HCT116 (cell line): ENCODE measurements around the gene MRPL9. TPM values are rescaled to one million over a fixed set of nuclear protein-coding genes. Genes with fewer than 3 reads are reported as not detected.

ENCODE experiments used
- ATAC-seq: fragments of 200-7000 bp; cut with Tn5 transposase; 2 replicates; pipeline ENCODE4 v1.9.1; 2020; ENCODE audit warnings: mild to moderate bottlenecking, moderate library complexity
- BruUV-seq: library from RNA; stranded (reverse); fragments of 400-500 nt; replicated peaks from 2 replicates; lab custom pipeline; 2021; lab: Mats Ljungman, UMichigan
- CTCF ChIA-PET: fragments of 300-600 bp; sonication (Branson Sonifier 250); formaldehyde crosslinking; loops from one replicate; lab custom pipeline; 2021; ENCODE audit warnings: antibody characterized with exemption; lab: Charles Lee
- POLR2A ChIA-PET: fragments of 300-600, 350-600 bp; sonication (Branson Sonifier 250); formaldehyde crosslinking; loops from one replicate; lab custom pipeline; 2021; ENCODE audit warnings: antibody characterized with exemption; lab: Charles Lee
- RAD21 ChIA-PET, 2 experiments: fragments of 300-600 bp; sonication (Branson Sonifier 250); formaldehyde crosslinking; loops; one replicate each; lab custom pipeline; 2023; ENCODE audit warnings: low total read pairs in 2 of 2; ENCODE audit not compliant: uncharacterized antibody in 2 of 2, unreplicated experiment in 2 of 2, low non-redundant PET in 1 of 2; lab: Charles Lee
- DNase-seq: peaks from one replicate; pipeline ENCODE4 v3.0.0-alpha.2; 2010; ENCODE audit warnings: low read depth, low spot score
- H2AFZ ChIP-seq: fragments of 200-600 bp; shearing (Covaris generic), sonication (generic); 2 replicates; pipeline ENCODE4 v1.6.1; 2017; ENCODE audit warnings: low read depth, mixed run types, mixed read lengths, antibody characterized with exemption, low read length; ENCODE audit not compliant: poor library complexity, severe bottlenecking
- H3K27ac ChIP-seq: 2 replicates; pipeline ENCODE4 v1.5.1; 2012; ENCODE audit warnings: low read depth, low read length
- H3K27me3 ChIP-seq: fragments of 200-600 bp; sonication (generic); 2 replicates; pipeline ENCODE4 v1.6.1; 2016; ENCODE audit warnings: mixed run types, low read length, mixed read lengths; ENCODE audit not compliant: insufficient read depth
- H3K36me3 ChIP-seq, 2 experiments: fragments of 200-500 bp in 1 of 2; fragments of 200-600 bp in 1 of 2; sonication (Bioruptor generic) in 1 of 2; sonication (generic) in 1 of 2; 2 replicates each; pipeline versions ENCODE4 v1.5.1 to v1.6.1; 2014 to 2016; ENCODE audit warnings: low read length in 2 of 2, inconsistent platforms in 1 of 2, mixed read lengths in 1 of 2, mixed run types in 1 of 2; ENCODE audit not compliant: insufficient read depth in 2 of 2, control insufficient read depth in 1 of 2
- H3K4me1 ChIP-seq, 2 experiments: fragments of 200-600 bp in 1 of 2; sonication (generic) in 1 of 2; 2 replicates each; pipeline versions ENCODE4 v1.5.1 to v1.6.1; 2012 to 2017; ENCODE audit warnings: low read length in 2 of 2, inconsistent platforms in 1 of 2, mild to moderate bottlenecking in 1 of 2, mixed read lengths in 1 of 2, mixed run types in 1 of 2, moderate library complexity in 1 of 2; ENCODE audit not compliant: insufficient read depth in 2 of 2, control insufficient read depth in 1 of 2
- H3K4me2 ChIP-seq: fragments of 200-600 bp; sonication (generic); 2 replicates; pipeline ENCODE4 v1.6.1; 2017; ENCODE audit warnings: mixed run types, low read length, mixed read lengths
- H3K4me3 ChIP-seq, 2 experiments: fragments of 200-600 bp in 1 of 2; sonication (generic) in 1 of 2; replicated peaks in 1 of 2; 2 replicates each; pipeline ENCODE4 v1.5.1; 2011 to 2016; ENCODE audit warnings: low read length in 2 of 2, control low read depth in 1 of 2, low read depth in 1 of 2, mild to moderate bottlenecking in 1 of 2, mixed read lengths in 1 of 2, mixed run types in 1 of 2
- H3K79me2 ChIP-seq: fragments of 200-600 bp; sonication (generic); 2 replicates; pipeline ENCODE4 v1.6.1; 2017; ENCODE audit warnings: mild to moderate bottlenecking, mixed run types, low read length, moderate library complexity, mixed read lengths; ENCODE audit not compliant: insufficient read depth
- H3K9ac ChIP-seq: fragments of 200-600 bp; sonication (generic); 2 replicates; pipeline ENCODE4 v1.6.1; 2016; ENCODE audit warnings: low read length, mixed read lengths
- H3K9me2 ChIP-seq: fragments of 200-600 bp; sonication (generic), shearing (Covaris generic); 2 replicates; pipeline ENCODE4 v1.6.1; 2017; ENCODE audit warnings: mixed run types, mild to moderate bottlenecking, moderate library complexity; ENCODE audit not compliant: insufficient read depth
- H3K9me3 ChIP-seq, 2 experiments: fragments of 200-500 bp in 1 of 2; fragments of 200-600 bp in 1 of 2; sonication (Bioruptor generic) in 1 of 2; sonication (generic) in 1 of 2; 2 replicates each; pipeline ENCODE4 v1.6.1; 2014 to 2017; ENCODE audit warnings: low read length in 2 of 2, mixed read lengths in 2 of 2, inconsistent platforms in 1 of 2, low read depth in 1 of 2, mild to moderate bottlenecking in 1 of 2, mixed run types in 1 of 2, moderate library complexity in 1 of 2; ENCODE audit not compliant: control insufficient read depth in 1 of 2, insufficient read depth in 1 of 2
- H4K20me1 ChIP-seq: fragments of 200-600 bp; sonication (generic), shearing (Covaris generic); 2 replicates; pipeline ENCODE4 v1.6.1; 2017; ENCODE audit warnings: mixed run types, mild to moderate bottlenecking, moderate library complexity; ENCODE audit not compliant: insufficient read depth
- CEBPB ChIP-seq: IDR thresholded peaks from 2 replicates; pipeline ENCODE4 v1.6.1; 2012; ENCODE audit warnings: low read depth
- POLR2A ChIP-seq: IDR thresholded peaks from 2 replicates; pipeline ENCODE4 v1.7.0; 2011; ENCODE audit warnings: borderline replicate concordance; ENCODE audit not compliant: insufficient read depth, insufficient read length; ENCODE audit errors: extremely low read depth
- RAD21 ChIP-seq: IDR thresholded peaks from 2 replicates; pipeline ENCODE4 v1.6.1; 2012; ENCODE audit warnings: low read depth, mild to moderate bottlenecking
- intact Hi-C: fragments of 100-400 bp; cut with micrococcal nuclease; formaldehyde crosslinking; loops from 2 replicates; pipeline ENCODE4 v1.10.0; 2022
- total RNA-seq: library from RNA; stranded (reverse); gene quantifications from one replicate; pipeline ENCODE4 v1.2.1, GENCODE V29; 2021; ENCODE audit not compliant: unreplicated experiment
- TF ChIP-seq, protein P1 (sequence below), 3 experiments: fragments of 200-600 bp in 1 of 3; sonication (generic) in 1 of 3; IDR thresholded peaks in 2 of 3; conservative IDR thresholded peaks in 1 of 3; 2 replicates each; pipeline ENCODE4 v1.5.1; 2012 to 2017; ENCODE audit warnings: low read depth in 2 of 3, low read length in 2 of 3, antibody characterized with exemption in 1 of 3, borderline replicate concordance in 1 of 3, control low read depth in 1 of 3, mild to moderate bottlenecking in 1 of 3, mixed read lengths in 1 of 3, mixed run types in 1 of 3, moderate library complexity in 1 of 3; ENCODE audit not compliant: insufficient read depth in 1 of 3
- TF ChIP-seq, protein P2 (sequence below): IDR thresholded peaks from 2 replicates; pipeline ENCODE4 v1.6.1; 2012; ENCODE audit warnings: low read depth

Gene MRPL9
- total RNA-seq, 1 experiment from 2014 or later, result 94.5 TPM

- H3K9ac ChIP-seq, result no peak within 1 kb of the TSS
- DNase-seq (no peak), ATAC-seq (peak; percentile 89)
- no peaks in the 10 kb centered on the region for H3K9me2 ChIP-seq
- TF ChIP-seq, protein P1, sequence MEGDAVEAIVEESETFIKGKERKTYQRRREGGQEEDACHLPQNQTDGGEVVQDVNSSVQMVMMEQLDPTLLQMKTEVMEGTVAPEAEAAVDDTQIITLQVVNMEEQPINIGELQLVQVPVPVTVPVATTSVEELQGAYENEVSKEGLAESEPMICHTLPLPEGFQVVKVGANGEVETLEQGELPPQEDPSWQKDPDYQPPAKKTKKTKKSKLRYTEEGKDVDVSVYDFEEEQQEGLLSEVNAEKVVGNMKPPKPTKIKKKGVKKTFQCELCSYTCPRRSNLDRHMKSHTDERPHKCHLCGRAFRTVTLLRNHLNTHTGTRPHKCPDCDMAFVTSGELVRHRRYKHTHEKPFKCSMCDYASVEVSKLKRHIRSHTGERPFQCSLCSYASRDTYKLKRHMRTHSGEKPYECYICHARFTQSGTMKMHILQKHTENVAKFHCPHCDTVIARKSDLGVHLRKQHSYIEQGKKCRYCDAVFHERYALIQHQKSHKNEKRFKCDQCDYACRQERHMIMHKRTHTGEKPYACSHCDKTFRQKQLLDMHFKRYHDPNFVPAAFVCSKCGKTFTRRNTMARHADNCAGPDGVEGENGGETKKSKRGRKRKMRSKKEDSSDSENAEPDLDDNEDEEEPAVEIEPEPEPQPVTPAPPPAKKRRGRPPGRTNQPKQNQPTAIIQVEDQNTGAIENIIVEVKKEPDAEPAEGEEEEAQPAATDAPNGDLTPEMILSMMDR (IDR thresholded peaks at IDR 0.05 in 2 of 3, conservative IDR thresholded peaks at IDR 0.05 in 1 of 3; ENCODE audit: borderline replicate concordance in 1 of 3, insufficient read depth in 1 of 3, low read depth in 2 of 3, low read length in 2 of 3), result peak; percentile 11 to 26 (median 24); a peak in 2 of 6 replicates
- TF ChIP-seq POLR2A (no peak), CEBPB (no peak), RAD21 (peak; percentile 26; the same call in 1 of the 2 replicates)
- TF ChIP-seq, protein P2, sequence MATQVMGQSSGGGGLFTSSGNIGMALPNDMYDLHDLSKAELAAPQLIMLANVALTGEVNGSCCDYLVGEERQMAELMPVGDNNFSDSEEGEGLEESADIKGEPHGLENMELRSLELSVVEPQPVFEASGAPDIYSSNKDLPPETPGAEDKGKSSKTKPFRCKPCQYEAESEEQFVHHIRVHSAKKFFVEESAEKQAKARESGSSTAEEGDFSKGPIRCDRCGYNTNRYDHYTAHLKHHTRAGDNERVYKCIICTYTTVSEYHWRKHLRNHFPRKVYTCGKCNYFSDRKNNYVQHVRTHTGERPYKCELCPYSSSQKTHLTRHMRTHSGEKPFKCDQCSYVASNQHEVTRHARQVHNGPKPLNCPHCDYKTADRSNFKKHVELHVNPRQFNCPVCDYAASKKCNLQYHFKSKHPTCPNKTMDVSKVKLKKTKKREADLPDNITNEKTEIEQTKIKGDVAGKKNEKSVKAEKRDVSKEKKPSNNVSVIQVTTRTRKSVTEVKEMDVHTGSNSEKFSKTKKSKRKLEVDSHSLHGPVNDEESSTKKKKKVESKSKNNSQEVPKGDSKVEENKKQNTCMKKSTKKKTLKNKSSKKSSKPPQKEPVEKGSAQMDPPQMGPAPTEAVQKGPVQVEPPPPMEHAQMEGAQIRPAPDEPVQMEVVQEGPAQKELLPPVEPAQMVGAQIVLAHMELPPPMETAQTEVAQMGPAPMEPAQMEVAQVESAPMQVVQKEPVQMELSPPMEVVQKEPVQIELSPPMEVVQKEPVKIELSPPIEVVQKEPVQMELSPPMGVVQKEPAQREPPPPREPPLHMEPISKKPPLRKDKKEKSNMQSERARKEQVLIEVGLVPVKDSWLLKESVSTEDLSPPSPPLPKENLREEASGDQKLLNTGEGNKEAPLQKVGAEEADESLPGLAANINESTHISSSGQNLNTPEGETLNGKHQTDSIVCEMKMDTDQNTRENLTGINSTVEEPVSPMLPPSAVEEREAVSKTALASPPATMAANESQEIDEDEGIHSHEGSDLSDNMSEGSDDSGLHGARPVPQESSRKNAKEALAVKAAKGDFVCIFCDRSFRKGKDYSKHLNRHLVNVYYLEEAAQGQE, result no peak
- peaks cover 28% of the 10 kb centered on the region for H3K27me3 ChIP-seq
- no peaks in the 10 kb centered on the region for H3K36me3 ChIP-seq
- peak within 1 kb of the TSS; percentile 72 for H3K4me2 ChIP-seq
- no peaks in the 10 kb centered on the region for H3K79me2 ChIP-seq
- H3K27ac ChIP-seq, result no peak within 1 kb of the TSS
- H2AFZ ChIP-seq, result peak within 1 kb of the TSS; percentile 82
- no peaks in the 10 kb centered on the region for H4K20me1 ChIP-seq
- POLR2A ChIA-PET, result no interaction called here
- H3K9me3 ChIP-seq, result no peaks in the 10 kb centered on the region
- peak within 1 kb of the TSS; percentile 34 to 53 for H3K4me3 ChIP-seq
- RAD21 ChIA-PET, result interaction anchor here (0.6 to 0.9 kb wide), 2 partner anchors 28 to 154 kb away, joined by 3 to 5 read pairs; no protein-coding TSS in a partner anchor
- no TSS peak for BruUV-seq
- intact Hi-C loops, result no loop called here
- CTCF ChIA-PET, result no interaction called here
- H3K4me1 ChIP-seq, result no peaks in the 10 kb centered on the region
Observed at GRCh38 chr1:151720974-151721787, 42.1 kb downstream of the MRPL9 start, which contains the start of gene RIIAD1. RIIAD1 (plus strand) TSS chr1:151721522; CDS start chr1:151721537, 15 bp downstream.
